ENCODE results near the gene PTPRD.

PTPRD gene

GRCh38 chr9:8558176-8558575 lies 2054.6 kb downstream of the PTPRD start:
- no peak overlapping the region for H3K4me2 ChIP-seq
- no peaks in the 10 kb centered on the region for H3K79me2 ChIP-seq (ENCODE audit: insufficient read depth, low read depth)
- H4K20me1 ChIP-seq (ENCODE audit: insufficient read depth) = no peaks in the 10 kb centered on the region
- no peak for TF ChIP-seq CTCF (conservative IDR thresholded peaks at IDR 0.05; ENCODE audit: low read depth, low read length)
- no peak overlapping the region for H2AFZ ChIP-seq (ENCODE audit: low read depth)
- H3K27me3 ChIP-seq (ENCODE audit: insufficient read depth, low read depth) = no peaks in the 10 kb centered on the region
- no peaks in the 10 kb centered on the region for H3K4me1 ChIP-seq (ENCODE audit: low read depth, poor library complexity, severe bottlenecking)
- H3K27ac ChIP-seq = no peak overlapping the region
- no peak overlapping the region for H3K9ac ChIP-seq
- H3K36me3 ChIP-seq (ENCODE audit: insufficient read depth) = no peaks in the 10 kb centered on the region
- no peak overlapping the region for H3K4me3 ChIP-seq (IDR thresholded peaks at IDR 0.05; ENCODE audit: insufficient read depth, low read depth, low read length)

GRCh38 chr9:8555762-8556500 lies 2056.9 kb downstream of the PTPRD start:
- Histone ChIP-seq H4K20me1 (ENCODE audit: insufficient read depth) (no peaks in the 10 kb centered on the region), H3K36me3 (ENCODE audit: insufficient read depth) (no peaks in the 10 kb centered on the region), H3K9ac (no peak overlapping the region), H3K4me3 (IDR thresholded peaks at IDR 0.05; ENCODE audit: insufficient read depth, low read depth, low read length) (no peak overlapping the region), H3K4me1 (ENCODE audit: low read depth, poor library complexity, severe bottlenecking) (no peaks in the 10 kb centered on the region), H3K4me2 (no peak overlapping the region), H3K27me3 (ENCODE audit: insufficient read depth, low read depth) (no peaks in the 10 kb centered on the region), H3K27ac (no peak overlapping the region), H2AFZ (ENCODE audit: low read depth) (no peak overlapping the region), H3K79me2 (ENCODE audit: insufficient read depth, low read depth) (no peaks in the 10 kb centered on the region)
- no peak for TF ChIP-seq CTCF (conservative IDR thresholded peaks at IDR 0.05; ENCODE audit: low read depth, low read length)

- no peaks in the 10 kb centered on the region for H3K36me3 ChIP-seq (ENCODE audit: insufficient read depth)
- no peak overlapping the region for H3K27ac ChIP-seq
- TF ChIP-seq CTCF (conservative IDR thresholded peaks at IDR 0.05; ENCODE audit: low read depth, low read length) = no peak
- no peak overlapping the region for H3K9ac ChIP-seq
- no peaks in the 10 kb centered on the region for H3K4me1 ChIP-seq (ENCODE audit: low read depth, poor library complexity, severe bottlenecking)
- no peaks in the 10 kb centered on the region for H3K27me3 ChIP-seq (ENCODE audit: insufficient read depth, low read depth)
- no peaks in the 10 kb centered on the region for H3K79me2 ChIP-seq (ENCODE audit: insufficient read depth, low read depth)
- H4K20me1 ChIP-seq (ENCODE audit: insufficient read depth) = no peaks in the 10 kb centered on the region
- no peak overlapping the region for H3K4me2 ChIP-seq
- H2AFZ ChIP-seq (ENCODE audit: low read depth) = no peak overlapping the region
- no peak overlapping the region for H3K4me3 ChIP-seq (IDR thresholded peaks at IDR 0.05; ENCODE audit: insufficient read depth, low read depth, low read length)
Observed at GRCh38 chr9:8553444-8553843, 2059.4 kb downstream of the PTPRD start.

GRCh38 chr9:8552732-8553131 lies 2060.1 kb downstream of the PTPRD start:
- no peaks in the 10 kb centered on the region for H3K27me3 ChIP-seq (ENCODE audit: insufficient read depth, low read depth)
- no peak overlapping the region for H3K4me3 ChIP-seq (IDR thresholded peaks at IDR 0.05; ENCODE audit: insufficient read depth, low read depth, low read length)
- H3K79me2 ChIP-seq (ENCODE audit: insufficient read depth, low read depth) = no peaks in the 10 kb centered on the region
- H3K27ac ChIP-seq = no peak overlapping the region
- no peak overlapping the region for H3K4me2 ChIP-seq
- no peak overlapping the region for H3K9ac ChIP-seq
- no peak for TF ChIP-seq CTCF (conservative IDR thresholded peaks at IDR 0.05; ENCODE audit: low read depth, low read length)
- H2AFZ ChIP-seq (ENCODE audit: low read depth) = no peak overlapping the region
- no peaks in the 10 kb centered on the region for H4K20me1 ChIP-seq (ENCODE audit: insufficient read depth)
- no peaks in the 10 kb centered on the region for H3K36me3 ChIP-seq (ENCODE audit: insufficient read depth)
- no peaks in the 10 kb centered on the region for H3K4me1 ChIP-seq (ENCODE audit: low read depth, poor library complexity, severe bottlenecking)

All from KMS-11 (cell line).